Measurements from ENCODE around the gene APBB2.

Gene APBB2

DNA sequence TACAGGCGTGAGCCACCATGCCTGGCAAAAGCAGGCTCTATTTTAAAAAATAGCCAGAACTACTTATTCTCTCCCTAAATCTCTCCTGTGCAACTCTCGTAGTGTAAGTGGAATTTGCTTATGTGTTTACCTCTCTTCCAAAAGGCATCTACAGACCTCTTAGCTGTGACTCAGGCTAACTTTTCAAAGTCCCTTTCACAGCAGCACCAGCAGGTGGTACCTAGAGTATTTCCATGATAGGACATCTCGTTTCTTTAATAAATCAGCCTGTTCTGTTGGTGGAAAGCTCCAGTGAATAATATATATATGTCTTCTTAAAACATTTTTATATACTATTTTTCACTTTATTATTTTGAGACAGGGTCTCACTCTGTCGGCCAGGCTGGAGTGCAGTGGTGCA lies 375.6 kb downstream of the APBB2 start:
- no peak overlapping the region for H3K27ac ChIP-seq
- H3K9me3 ChIP-seq = no peaks in the 10 kb centered on the region

GRCh38 chr4:40837094-40837870 lies 377.1 kb downstream of the APBB2 start:
- Histone ChIP-seq H3K4me1 (ENCODE audit: control insufficient read depth in 1 of 2, insufficient read depth in 1 of 2, low read depth in 1 of 2, low read length in 1 of 2) (peaks cover 6 to 7% of the 10 kb centered on the region in 2 experiments), H3K36me3 (no peaks in the 10 kb centered on the region), H3K4me3 (ENCODE audit: low read depth in 1 of 2, low read length in 1 of 2) (no peak overlapping the region), H3K27me3 (no peaks in the 10 kb centered on the region), H3K27ac (no peak overlapping the region), H3K9me3 (no peaks in the 10 kb centered on the region)
- TF ChIP-seq, protein P1, sequence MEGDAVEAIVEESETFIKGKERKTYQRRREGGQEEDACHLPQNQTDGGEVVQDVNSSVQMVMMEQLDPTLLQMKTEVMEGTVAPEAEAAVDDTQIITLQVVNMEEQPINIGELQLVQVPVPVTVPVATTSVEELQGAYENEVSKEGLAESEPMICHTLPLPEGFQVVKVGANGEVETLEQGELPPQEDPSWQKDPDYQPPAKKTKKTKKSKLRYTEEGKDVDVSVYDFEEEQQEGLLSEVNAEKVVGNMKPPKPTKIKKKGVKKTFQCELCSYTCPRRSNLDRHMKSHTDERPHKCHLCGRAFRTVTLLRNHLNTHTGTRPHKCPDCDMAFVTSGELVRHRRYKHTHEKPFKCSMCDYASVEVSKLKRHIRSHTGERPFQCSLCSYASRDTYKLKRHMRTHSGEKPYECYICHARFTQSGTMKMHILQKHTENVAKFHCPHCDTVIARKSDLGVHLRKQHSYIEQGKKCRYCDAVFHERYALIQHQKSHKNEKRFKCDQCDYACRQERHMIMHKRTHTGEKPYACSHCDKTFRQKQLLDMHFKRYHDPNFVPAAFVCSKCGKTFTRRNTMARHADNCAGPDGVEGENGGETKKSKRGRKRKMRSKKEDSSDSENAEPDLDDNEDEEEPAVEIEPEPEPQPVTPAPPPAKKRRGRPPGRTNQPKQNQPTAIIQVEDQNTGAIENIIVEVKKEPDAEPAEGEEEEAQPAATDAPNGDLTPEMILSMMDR (IDR thresholded peaks at IDR 0.05) = no peak

More for the DNA sequence above, 375.6 kb downstream of the APBB2 start:
- Histone ChIP-seq H3K4me3 (ENCODE audit: low read depth in 1 of 2, low read length in 1 of 2) (no peak overlapping the region), H3K4me1 (ENCODE audit: control insufficient read depth in 1 of 2, insufficient read depth in 1 of 2, low read depth in 1 of 2, low read length in 1 of 2) (peaks cover 6 to 7% of the 10 kb centered on the region in 2 experiments), H3K27me3 (no peaks in the 10 kb centered on the region), H3K36me3 (no peaks in the 10 kb centered on the region)
- TF ChIP-seq, protein P1 (IDR thresholded peaks at IDR 0.05) = no peak

DNA sequence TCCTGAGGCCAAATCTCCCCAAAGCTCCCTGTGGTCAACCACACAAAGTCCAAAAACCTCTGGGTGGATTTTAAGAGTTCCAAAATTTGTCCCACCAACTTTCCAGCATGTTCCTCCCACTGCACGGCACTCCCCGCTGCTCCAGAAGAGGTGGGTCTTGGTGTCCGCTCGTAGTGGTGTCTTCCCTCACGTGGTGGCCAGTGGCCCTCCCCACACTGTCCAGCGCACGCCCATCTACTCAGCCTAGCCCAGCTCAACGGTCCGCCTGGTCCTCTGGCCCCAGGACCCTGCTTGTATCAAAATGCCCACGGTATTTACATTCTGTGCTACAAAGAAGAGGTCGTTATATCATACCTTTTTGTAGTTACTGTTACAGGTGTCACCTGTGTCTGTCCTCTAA lies 381.1 kb downstream of the APBB2 start:
- Histone ChIP-seq H3K9me3 (no peaks in the 10 kb centered on the region), H3K27ac (no peak overlapping the region), H3K27me3 (no peaks in the 10 kb centered on the region), H3K4me3 (ENCODE audit: low read depth in 1 of 2, low read length in 1 of 2) (no peak overlapping the region), H3K4me1 (ENCODE audit: control insufficient read depth in 1 of 2, insufficient read depth in 1 of 2, low read depth in 1 of 2, low read length in 1 of 2) (peaks cover 10 to 11% of the 10 kb centered on the region in 2 experiments), H3K36me3 (no peaks in the 10 kb centered on the region)
- TF ChIP-seq, protein P1 (IDR thresholded peaks at IDR 0.05) = no peak

- Histone ChIP-seq H3K36me3 (no peaks in the 10 kb centered on the region), H3K27ac (no peak overlapping the region), H3K9me3 (no peaks in the 10 kb centered on the region), H3K4me1 (ENCODE audit: control insufficient read depth in 1 of 2, insufficient read depth in 1 of 2, low read depth in 1 of 2, low read length in 1 of 2) (peaks cover 10 to 11% of the 10 kb centered on the region in 2 experiments), H3K27me3 (no peaks in the 10 kb centered on the region), H3K4me3 (ENCODE audit: low read depth in 1 of 2, low read length in 1 of 2) (no peak overlapping the region)
- TF ChIP-seq, protein P1 (IDR thresholded peaks at IDR 0.05) = no peak
Observed at GRCh38 chr4:40832175-40832574, 382.2 kb downstream of the APBB2 start.

GRCh38 chr4:40831146-40831907 lies 383.0 kb downstream of the APBB2 start:
- Histone ChIP-seq H3K27ac (no peak overlapping the region), H3K27me3 (no peaks in the 10 kb centered on the region), H3K4me3 (ENCODE audit: low read depth in 1 of 2, low read length in 1 of 2) (no peak overlapping the region), H3K4me1 (ENCODE audit: control insufficient read depth in 1 of 2, insufficient read depth in 1 of 2, low read depth in 1 of 2, low read length in 1 of 2) (peaks cover 10 to 11% of the 10 kb centered on the region in 2 experiments), H3K36me3 (no peaks in the 10 kb centered on the region), H3K9me3 (no peaks in the 10 kb centered on the region)
- TF ChIP-seq, protein P1 (IDR thresholded peaks at IDR 0.05) = no peak

Measured in neutrophil (primary cell).